Measurements from ENCODE around the gene TIPARP. TPM values are rescaled to one million over a fixed set of nuclear protein-coding genes. Genes with fewer than 3 reads are reported as not detected.

Gene TIPARP
- total and polyA plus RNA-seq, 2 of the 13 experiments (the other 11 are each of a cell fraction or from before 2014, with no cell fraction given) = 7.3 to 19.7 TPM

GRCh38 chr3:156632601-156633000 is 41.8 kb upstream of the TIPARP start:
- in situ Hi-C loops (cut with HindIII; ENCODE audit: extremely low pct_ligation_motif_present, low pct_unique_long_range_greater_than_20kb) = no loop called here
- no peak overlapping the region for H2AFZ ChIP-seq (ENCODE audit: low read length)

More at GRCh38 chr3:156632601-156633000, 41.8 kb upstream of the TIPARP start:
- no peak for ATAC-seq
- 30% methylated on average over 3 of the region's 4 CpGs for WGBS (ENCODE audit: low lambda C conversion rate)
- TF ChIP-seq RBFOX2 (IDR thresholded peaks at IDR 0.05; ENCODE audit: low read depth, low read length) = no peak
- TF ChIP-seq ZNF703 (CRISPR knock-in tag; IDR thresholded peaks at IDR 0.05; ENCODE audit: borderline replicate concordance) = no peak
- no peak for TF ChIP-seq ZFYVE20 (CRISPR knock-in tag; IDR thresholded peaks at IDR 0.05; ENCODE audit: borderline replicate concordance, low read depth)
- TF ChIP-seq, protein P1, sequence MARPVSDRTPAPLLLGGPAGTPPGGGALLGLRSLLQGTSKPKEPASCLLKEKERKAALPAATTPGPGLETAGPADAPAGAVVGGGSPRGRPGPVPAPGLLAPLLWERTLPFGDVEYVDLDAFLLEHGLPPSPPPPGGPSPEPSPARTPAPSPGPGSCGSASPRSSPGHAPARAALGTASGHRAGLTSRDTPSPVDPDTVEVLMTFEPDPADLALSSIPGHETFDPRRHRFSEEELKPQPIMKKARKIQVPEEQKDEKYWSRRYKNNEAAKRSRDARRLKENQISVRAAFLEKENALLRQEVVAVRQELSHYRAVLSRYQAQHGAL (CRISPR knock-in tag; IDR thresholded peaks at IDR 0.05; ENCODE audit: not compliant biosample characterization) = no peak
- no peak for TF ChIP-seq PAF1 (CRISPR knock-in tag; IDR thresholded peaks at IDR 0.05)
- no peak for TF ChIP-seq EP300 (IDR thresholded peaks at IDR 0.05; ENCODE audit: low read depth in 2 of 2, low read length in 2 of 2)
- TF ChIP-seq EP300 (CRISPR knock-in tag; IDR thresholded peaks at IDR 0.05; ENCODE audit: borderline replicate concordance) = no peak
- TF ChIP-seq NFATC3 (CRISPR knock-in tag; IDR thresholded peaks at IDR 0.05) = no peak
- no peak for TF ChIP-seq SMAD1 (CRISPR knock-in tag; IDR thresholded peaks at IDR 0.05; ENCODE audit: borderline replicate concordance, low read depth)
- TF ChIP-seq ETS1 (CRISPR knock-in tag; IDR thresholded peaks at IDR 0.05) = no peak
- TF ChIP-seq ZNF451 (CRISPR knock-in tag; IDR thresholded peaks at IDR 0.05) = no peak
- no peak for TF ChIP-seq ZNF282 (IDR thresholded peaks at IDR 0.05; ENCODE audit: partially characterized antibody)
- no peak for TF ChIP-seq FOXC1 (CRISPR knock-in tag; IDR thresholded peaks at IDR 0.05; ENCODE audit: borderline replicate concordance)
- TF ChIP-seq MXD1 (CRISPR knock-in tag; IDR thresholded peaks at IDR 0.05) = no peak
- no peak for TF ChIP-seq ZNF577 (CRISPR knock-in tag; IDR thresholded peaks at IDR 0.05; ENCODE audit: borderline replicate concordance, low read depth)
- Histone ChIP-seq H3K27me3 (ENCODE audit: control insufficient read depth in 1 of 2, insufficient read depth in 2 of 2, low read length in 2 of 2) (peaks cover 0 to 1% of the 10 kb centered on the region in 2 experiments; a peak in 2 of 5 replicates), H3K9ac (ENCODE audit: insufficient read depth, low read depth, low read length) (no peak overlapping the region), H3K79me2 (ENCODE audit: insufficient read depth, low read length) (no peaks in the 10 kb centered on the region), H3K4me1 (ENCODE audit: insufficient read depth, low read length) (peaks cover 18% of the 10 kb centered on the region), H3K9me3 (ENCODE audit: low read length) (no peaks in the 10 kb centered on the region), H3K4me3 (replicated peaks in 1 of 3; ENCODE audit: insufficient read depth in 1 of 3, low read depth in 2 of 3, low read length in 3 of 3) (no peak overlapping the region), H4K20me1 (ENCODE audit: insufficient read depth, low read length) (no peaks in the 10 kb centered on the region), H3K36me3 (replicated peaks in 1 of 2; ENCODE audit: control insufficient read depth in 1 of 2, insufficient read depth in 2 of 2, low read length in 2 of 2) (no peaks in the 10 kb centered on the region), H3K4me2 (ENCODE audit: low read depth, low read length) (no peak overlapping the region), H3K27ac (ENCODE audit: extremely low read length, insufficient read depth, low read length) (no peak overlapping the region)
- no peak for DNase-seq (ENCODE audit: low spot score)
- POLR2A ChIA-PET = no interaction called here
- no peak for FAIRE-seq
- intact Hi-C loops (cut with micrococcal nuclease; ENCODE audit: unreplicated experiment) = no loop called here
- CTCF ChIA-PET (ENCODE audit: low intra/inter-chr PET ratio, low total read pairs) = no interaction called here
- BruUV-seq (replicated peaks) = no TSS peak
